ENCODE results near the gene PCBP3.
A peak's percentile ranks its signal among the peaks of the same experiment; 100 is the strongest.

Gene PCBP3

DNA sequence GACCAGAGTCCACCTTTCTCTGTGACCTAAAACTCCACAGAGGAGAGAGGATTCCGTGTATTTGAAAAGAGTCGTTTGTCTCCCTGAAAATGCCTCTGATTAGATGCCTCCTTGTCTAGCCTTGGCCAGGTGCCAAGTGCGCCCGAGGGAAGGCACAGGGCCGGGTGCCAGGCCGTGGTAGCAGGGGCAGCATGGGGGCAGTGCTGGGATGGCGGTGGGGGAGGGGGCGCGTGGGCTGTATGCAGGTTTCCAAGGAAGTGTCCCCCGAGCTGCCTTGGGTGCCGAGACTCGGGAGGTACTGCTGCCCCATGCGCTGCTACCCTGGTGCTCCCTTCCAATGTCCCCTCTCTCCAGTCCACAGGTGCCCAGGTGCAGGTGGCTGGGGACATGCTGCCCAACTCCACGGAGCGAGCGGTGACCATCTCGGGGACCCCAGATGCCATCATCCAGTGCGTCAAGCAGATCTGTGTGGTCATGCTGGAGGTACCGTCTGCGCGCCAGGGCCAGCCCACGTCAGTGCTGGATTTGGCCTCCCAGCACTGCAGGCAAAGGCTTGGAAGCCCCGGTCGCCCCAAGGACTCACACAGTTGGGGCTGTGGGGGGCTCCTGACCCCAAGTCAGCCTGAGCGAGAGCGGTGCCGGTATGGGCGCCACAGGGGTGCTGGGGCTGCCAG is 267.2 kb downstream of the PCBP3 start:
- DNase-seq (ENCODE audit: low spot score), result no peak

DNA sequence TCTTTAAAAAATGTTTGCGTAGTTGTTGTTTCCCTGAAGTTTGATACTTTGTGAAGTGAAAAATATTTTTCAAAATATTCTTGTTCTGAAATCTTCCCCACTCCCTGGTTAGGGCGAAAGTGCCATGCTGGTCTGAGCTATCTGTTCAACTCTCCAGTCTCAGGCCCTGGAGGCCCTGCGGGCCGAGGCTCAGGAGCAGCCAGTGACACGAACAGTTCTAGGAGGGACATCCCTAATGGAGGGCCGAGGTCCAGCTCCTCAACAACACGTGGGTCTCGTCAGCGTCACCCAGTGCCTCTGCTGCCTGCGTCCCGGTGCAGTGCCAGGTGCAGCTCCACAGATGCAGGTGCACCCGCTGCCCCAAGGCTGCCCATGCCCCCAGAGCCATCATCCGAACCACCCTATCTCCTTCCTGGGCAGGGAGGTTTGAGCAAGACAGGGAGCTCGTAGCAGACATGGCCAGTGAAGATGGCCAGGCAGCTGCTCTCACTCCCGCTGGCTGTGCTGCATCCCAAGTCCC is 268.3 kb downstream of the PCBP3 start:
- no peak for DNase-seq (ENCODE audit: low spot score)

DNA sequence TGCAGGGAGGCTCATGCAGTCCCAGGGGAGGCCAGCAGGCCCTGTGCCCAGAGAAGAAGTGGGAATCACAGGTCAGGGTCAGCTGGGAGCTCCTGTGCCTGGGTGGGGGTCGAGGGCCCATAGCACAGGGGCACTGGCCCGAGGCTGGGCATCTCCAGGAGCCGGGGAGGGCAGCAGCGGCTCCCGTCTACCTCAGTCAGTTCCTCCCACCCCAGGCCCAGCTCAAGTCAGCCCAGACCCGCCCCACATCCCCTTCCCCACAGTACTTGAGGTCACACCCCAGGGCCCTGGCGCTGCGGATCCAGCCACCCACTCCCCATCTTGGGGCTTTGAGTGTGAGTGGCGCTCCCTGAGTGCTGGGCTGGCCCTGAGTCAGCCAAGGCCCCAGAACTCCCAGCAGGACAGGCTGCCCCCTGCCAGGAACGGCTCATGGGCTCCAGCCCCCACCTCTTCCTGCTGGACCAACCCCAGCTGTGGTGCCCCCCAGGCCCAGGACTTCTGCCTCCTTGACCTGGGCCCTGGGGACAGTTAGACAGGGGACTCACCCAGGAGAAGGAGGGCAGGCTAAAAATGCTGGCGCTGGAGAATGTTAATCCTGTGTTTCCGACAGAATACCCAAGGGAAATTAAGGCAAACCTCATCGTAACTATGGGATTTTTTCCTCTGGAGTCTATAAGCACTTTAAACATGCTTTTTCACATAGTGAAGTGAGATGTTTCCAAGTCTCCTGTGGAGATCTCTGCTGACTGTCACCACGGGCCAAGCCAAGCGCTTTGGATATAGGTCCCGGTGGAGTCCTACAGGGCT is 269.3 kb downstream of the PCBP3 start:
- no peak for DNase-seq (ENCODE audit: low spot score)

DNA sequence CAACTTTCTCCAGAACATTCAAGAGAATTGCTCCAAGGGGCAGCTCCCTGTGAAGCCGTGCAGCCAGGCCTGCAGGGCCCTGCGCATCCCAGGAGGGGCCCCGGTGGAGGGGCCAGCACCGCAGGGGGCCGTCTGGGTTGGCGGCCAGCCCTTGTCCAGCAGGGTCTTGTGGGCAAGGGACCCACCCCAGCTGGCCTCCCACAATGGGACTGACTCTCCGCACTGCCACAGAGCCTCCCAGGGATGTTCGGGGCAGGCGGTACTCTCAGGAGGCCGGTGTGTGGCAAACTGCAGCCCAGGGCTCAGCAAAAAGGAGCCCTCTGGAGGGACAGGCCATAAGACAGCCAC is 269.9 kb downstream of the PCBP3 start:
- DNase-seq (ENCODE audit: low spot score), result no peak

DNA sequence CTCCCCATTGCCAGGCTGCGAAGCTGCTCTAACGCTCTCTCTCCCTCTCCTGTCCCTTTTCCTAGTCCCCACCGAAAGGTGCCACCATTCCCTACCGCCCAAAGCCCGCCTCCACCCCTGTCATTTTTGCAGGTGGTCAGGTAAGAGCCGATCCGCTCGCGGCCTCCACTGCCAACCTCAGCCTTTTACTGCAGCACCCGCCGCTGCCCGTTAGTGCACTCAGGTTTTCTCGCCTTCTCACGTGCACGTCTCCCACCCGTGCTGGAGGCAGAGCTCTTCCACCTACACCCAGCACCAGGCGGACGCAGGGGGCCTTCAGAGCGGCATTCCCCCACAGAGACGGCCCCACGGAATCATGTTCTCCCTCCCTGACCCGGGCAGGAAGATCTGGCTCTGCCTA is 270.4 kb downstream of the PCBP3 start:
- no peak for DNase-seq (ENCODE audit: low spot score)

DNA sequence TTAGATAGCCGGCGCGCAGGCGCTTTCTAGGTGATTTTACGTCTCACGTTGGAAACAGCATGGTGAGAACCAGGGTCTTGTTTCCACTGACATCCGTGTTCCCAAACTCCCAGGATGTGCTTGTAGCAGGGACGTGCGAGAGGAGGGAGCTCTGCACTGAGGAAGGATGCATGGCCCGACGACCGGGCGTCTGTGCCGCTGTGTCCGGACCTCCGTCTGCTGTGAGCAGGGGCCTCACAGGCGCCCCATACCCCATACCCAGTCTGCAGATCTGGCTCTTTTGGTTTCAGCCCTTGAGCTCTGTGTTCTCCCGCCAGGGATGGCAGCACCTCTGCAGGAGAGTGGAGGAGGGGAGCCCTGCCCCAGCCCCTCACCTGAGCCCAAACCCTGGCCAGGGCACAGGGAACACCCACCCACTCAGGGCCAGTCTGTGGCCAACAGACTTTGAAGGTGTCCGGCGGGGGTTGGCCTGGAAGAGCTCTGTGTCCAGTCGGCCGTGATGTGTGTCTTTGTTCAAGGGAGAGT is 270.9 kb downstream of the PCBP3 start:
- no peak for DNase-seq (ENCODE audit: low spot score)

DNA sequence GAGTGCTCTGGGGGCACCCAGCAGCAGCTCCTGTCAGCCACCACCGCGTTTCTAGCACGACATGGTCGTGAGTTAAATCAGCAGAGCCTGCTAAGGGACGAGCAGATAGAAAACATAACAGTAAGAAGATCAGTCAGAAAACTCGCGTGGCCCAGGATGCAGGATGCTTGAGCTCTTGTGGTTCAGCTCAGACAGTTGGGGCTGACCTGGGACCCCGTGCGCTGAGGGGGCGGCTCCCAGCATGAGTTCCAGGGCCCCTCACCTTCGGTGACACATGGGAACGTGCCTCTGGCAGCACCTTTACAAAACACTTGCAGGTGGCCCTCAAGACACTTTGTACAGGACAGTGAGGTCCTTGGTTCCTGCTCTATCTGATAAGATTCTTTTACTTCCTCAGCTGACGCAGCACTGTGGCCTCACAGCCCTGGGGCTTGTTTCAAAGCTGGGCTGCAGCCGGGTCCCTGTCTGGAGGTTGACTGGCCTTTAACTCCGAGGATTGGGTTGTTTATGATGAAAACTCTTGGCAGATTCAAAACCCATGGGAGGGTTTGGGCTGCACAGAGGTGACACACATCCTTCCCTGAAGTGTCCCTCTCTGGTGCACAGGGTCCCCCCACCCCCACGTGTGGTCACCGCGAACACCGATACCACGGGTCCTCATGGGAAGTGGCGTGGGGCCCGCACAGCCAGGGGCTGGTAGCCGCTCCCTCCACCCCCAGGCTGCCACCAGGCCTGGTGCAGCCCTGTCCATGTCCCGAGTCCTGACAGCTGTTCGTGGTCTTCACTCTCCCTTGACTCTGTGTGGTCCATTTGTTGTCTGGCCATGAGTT is 272.7 kb downstream of the PCBP3 start:
- DNase-seq (ENCODE audit: low spot score), result no peak

DNA sequence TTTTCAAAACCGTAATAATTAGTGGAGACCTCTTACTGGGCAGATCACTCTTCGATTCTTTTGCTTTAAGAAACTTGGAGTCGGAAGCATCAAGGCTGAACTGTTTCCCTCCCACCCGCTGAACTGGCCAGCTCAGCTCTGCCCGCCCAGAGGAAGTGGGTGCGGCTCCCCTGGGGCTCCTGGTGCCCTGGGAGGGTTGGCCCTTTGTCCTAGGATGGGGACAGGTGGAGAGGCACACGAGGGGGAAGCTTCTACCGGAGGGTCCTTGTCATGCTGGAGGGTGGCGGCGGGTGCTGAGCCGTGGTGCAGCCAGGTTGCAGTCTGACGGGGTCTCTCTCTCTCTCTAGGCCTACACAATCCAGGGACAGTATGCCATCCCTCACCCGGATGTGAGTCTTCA is 273.7 kb downstream of the PCBP3 start:
- DNase-seq (ENCODE audit: low spot score), result no peak

DNA sequence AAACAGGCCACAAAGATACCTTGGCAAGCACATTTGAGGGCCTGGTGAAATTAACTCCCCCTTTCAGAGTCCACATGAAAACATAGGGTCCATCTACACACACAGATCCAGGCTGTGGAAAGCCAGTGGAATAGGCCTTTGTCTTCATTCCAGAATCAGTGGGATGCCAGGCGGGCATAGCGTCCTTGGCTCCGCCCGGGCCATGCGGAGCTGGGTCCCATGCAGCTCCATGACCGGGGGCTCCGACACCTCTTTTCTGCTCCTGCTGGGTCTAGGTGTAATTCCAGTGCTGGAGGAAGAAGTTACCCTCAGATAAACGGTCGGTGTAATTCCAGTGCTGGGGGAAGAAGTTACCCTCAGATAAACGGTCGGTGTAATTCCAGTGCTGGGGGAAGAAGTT is 274.5 kb downstream of the PCBP3 start:
- DNase-seq (ENCODE audit: low spot score), result no peak

DNA sequence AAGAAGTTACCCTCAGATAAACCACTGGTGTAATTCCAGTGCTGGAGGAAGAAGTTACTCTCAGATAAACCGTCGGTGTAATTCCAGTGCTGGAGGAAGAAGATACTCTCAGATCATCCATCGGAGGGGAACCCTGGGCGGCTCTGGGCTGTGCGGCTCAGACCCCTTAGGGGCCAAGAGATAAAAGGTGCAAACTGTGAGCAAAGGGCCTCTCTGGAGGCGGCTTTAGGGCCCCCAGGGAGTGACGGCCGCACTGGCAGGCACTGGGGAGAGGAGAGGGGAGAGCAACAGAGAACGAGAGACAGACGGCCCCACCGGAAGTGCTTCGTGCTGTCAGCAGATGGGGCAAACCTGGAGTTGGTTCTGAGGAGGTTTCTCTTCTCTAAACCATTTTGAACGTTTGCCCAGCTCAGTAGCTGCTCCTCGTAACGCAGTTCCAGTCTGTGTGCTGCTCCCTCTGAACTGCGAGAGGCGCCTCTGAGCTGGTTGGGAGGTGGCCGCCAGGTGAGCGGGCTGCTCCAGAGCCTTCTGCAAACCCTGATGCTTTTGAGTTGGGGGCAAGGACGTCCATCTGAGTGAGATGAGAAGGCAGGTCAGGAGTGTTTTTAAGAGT is 275.4 kb downstream of the PCBP3 start:
- DNase-seq (ENCODE audit: low spot score), result no peak

DNA sequence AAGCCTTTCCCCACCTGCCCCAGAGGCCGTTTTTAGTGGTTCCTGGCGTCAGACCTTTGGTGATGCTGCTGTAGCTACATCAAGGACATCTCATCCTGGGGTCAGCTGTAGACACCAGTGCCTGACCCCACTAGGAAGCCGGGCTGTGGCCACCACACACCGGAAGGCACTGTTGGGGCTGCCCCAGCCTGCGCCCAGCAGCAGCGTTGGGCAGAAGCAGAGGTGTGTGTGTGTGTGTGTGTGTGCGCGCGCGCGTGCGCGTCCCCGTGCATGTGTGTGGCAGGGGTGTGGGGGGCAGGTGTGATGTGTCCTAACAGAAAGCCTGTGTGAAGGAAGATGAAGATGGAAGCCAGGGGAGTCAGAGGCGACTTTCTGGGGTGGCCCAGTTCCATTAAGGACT is 276.1 kb downstream of the PCBP3 start:
- DNase-seq (ENCODE audit: low spot score), result no peak

DNA sequence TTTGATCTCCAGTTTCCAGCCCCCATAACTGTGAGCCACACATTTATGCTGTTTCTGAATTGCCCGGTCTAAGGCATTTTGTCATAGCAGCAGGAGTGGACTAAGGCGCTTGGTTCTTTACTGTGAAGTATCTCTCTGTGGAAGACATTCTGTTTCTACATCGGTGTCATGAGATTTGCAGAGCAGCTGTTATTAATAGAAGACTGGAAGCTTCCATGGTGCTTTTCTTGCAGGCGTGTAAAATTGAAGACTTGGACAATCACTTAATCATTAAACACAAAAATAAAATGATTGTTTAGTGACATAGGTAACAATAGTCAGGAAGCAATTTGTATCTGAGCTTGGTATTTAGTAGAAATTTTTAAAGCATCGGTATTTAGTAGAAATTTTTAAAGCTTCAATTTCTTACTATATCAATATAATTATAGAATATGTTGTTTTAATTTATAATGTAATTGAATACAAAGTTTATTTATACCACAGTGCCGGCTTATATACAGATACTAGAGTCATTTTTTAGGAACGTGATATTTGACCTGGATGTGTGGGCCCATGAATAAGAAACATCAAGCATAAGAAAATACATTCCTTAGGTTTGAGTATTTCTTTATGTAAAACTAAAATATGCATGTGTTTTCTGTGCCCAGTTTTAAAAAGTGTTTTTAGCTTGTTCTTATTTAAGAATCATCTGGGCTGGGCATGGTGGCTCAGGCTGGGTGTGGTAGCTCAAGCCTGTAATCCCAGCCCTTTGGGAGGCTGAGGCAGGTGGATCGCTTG is 277.5 kb downstream of the PCBP3 start:
- no peak for DNase-seq (ENCODE audit: low spot score)

DNA sequence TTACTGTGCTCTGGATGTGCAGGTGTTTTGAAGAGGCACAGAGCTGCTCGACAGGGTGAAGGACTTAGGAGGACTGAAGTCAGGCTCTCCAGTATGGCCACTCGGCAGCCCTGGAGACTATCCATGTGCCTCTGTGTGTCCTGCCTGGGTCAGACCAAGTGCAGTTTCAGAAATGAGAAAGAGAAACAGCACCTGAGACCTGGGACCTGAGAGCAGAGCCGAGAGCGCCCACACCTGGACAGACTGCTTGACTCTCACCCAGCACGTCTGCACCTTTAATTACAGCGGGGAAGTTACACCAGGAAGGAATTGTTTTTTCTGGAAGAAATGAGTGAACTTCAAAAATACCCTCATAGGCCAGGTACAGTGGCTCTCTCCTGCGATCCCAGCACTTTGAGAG is 278.4 kb downstream of the PCBP3 start:
- DNase-seq (ENCODE audit: low spot score), result no peak

DNA sequence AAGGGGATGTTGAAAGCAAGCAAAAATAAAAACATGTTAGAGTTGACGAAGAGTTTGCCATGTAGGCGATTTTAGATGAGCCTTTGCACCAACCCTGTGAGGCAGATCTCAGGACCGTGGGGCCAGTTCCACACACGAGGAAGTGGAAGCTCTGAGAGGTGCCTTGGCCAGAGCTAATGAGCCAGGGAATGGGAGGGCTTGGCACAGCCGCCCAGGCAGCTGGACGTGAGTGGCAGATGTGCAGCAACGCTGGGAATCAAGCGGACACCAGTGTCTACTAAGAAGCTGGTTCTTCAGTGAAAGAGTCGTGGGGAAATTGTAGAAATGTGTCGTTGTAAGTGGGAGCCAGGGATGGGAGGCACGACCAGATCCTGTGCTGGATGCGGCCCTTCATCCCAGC is 279.1 kb downstream of the PCBP3 start:
- DNase-seq (ENCODE audit: low spot score), result no peak

DNA sequence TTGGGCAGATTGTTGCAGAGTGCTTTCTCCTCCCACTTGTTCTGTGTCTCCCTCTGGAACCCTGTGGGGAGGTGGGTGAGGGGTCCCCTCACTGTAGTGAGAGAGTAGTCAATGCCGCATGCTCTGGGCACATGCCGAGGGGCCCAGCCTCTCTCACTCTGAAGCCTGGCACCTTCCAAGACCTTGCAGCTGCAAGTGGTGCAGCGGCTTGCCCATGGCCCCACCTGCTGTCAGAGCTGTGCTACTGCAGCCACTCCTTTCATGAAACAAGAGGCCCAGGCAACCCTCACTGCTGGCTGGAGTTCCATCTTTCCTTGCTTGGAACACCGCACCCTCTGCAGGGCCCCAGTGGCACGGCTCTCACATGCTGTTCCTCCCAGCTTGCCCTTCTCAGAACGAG is 279.6 kb downstream of the PCBP3 start:
- peak; percentile 45 for DNase-seq (ENCODE audit: low spot score)

DNA sequence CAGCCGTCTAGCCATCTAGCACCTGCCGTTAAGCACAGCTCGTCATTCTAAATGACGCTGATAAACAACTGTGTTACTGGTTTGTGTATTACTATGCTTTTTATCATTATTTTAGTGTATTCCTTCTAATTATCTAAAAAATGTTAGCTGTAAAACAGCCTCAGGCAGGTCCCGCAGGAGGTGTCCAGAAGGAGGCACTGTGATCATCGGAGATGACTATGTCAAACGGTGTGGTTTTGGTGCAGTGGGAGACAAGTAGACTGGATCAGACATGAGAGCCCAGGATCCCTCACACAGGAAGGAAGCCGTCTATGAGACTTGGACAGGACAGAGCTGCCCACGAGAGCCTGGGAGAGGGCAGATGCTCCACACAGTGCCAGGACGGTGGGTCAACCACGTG is 282.8 kb downstream of the PCBP3 start:
- no peak for DNase-seq (ENCODE audit: low spot score)

DNA sequence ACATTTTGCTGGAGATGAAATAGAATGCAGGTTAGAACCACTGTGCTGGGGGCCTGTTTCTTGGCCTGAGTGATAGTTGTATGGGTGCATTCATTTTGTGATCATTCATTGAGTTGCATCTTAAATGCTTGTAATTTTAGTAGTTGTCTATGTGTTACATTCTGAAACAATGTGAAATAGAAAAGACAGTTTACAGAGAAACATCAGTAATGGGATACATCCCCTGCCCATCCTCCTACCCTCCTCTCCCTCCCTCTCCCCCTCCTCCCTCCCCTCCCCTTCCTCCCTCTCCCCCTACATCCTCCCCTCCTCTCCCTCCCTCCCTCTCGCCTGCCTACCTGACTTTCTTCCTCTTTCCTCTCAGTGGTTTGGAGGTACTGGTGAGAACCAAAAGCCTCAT is 283.5 kb downstream of the PCBP3 start:
- no peak for DNase-seq (ENCODE audit: low spot score)

DNA sequence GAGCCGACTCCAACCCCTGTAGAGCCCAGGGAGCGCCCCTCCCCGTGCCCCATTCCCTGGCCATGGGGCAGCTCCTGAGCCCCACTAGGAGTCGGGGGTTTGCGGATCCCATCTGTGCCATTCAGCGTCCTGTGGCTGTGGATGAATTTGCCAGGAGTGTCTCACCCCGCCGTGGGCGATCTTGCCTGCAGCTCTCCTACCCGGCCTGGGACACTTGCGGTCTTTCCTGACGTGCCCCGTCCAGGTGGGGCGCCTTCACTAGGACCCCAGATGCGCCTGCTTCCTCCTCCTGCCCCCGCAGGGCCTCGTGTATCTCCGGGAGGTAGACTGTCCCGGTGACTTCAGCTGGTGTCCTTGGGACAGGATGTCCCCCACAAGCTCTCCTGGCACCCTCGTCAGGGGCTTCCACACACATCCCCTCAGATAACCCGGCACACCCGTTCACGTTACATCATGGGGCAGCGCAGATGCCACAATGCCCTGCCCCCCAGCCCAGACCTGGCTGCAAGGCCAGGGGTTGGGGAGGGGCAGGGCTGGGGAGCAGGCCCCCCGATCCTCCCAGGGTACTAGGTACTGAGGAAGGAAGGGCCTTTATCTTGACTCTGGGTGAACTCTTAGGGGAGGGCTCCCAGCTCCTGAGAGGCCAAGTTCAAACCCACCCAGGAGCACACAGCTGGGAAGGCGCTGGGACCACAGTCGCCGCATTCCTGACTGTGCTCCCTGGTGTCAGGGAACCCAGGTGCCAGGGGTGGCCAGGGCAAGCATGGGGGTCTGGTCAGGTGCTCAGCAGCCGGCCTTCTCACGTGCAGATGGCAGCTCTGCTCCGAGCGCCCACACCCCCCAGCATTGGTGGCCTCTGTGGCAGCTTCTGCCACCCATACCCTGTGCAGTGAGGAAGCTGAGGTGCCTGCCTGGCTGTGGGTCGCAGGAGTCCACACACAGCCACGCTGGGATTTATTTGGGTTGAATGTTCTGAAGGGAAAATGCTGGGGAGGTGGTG is 284.6 kb downstream of the PCBP3 start:
- DNase-seq (ENCODE audit: low spot score), result no peak

DNA sequence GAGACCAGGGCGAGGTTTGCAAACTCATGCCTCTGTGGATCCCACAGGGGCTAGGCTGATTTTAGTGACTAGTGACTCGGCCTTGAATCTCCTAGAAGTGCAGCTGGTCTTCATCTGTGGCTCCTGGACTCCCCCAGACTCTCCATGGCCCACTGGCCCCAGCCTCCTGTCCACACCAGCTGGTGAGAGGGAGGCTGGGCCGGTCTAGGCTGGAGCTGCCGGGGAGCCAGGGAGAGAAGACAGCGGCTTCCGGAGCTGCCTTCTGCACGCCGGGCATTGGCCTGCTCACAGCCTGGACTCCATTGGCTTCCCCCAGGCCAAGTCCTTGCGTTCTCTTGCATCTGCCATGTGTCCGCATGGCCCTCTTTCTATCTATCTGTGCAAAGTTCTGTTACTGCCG is 285.9 kb downstream of the PCBP3 start:
- no peak for DNase-seq (ENCODE audit: low spot score)

DNA sequence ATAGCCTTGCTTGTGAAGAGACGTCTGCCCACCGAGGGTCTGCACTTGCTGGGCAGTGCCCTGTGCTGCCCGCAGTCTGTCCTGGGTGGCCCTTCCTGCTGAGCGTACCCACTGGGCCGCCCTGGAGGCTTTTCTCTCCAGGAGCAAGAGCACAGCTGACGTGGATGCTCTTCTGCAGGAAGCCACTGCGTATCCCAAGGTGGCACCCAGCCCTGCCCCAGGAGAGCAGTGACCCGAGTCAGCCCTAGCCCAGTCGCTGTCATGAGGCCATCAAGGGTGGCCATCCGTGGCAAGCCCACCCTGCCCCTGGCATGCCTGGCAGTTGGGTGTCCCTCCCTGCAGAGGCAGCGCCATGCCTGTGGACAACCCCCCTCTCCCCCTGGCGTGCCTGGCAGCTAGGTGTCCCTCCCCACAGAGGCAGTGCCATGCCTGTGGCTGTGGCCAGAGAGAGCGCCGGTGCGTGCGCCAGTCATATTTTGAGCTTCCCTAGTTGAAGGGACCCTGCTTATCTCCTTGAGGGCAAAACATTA is 286.8 kb downstream of the PCBP3 start:
- no peak for DNase-seq (ENCODE audit: low spot score)

All from germinal center (tissue), 1 donor.